Measurements from ENCODE around the gene RTP5. TPM values are rescaled to one million over a fixed set of nuclear protein-coding genes. Genes with fewer than 3 reads are reported as not detected.
A peak's percentile ranks its signal among the peaks of the same experiment; 100 is the strongest.

RTP5 gene
- total and polyA plus RNA-seq, 2 donors, result 0.66 to 3.7 TPM

GRCh38 chr2:241862093-241862492 lies 7.4 kb upstream of the RTP5 start:
- H3K9me3 ChIP-seq (ENCODE audit: control insufficient read depth in 2 of 2, insufficient read depth in 1 of 2, low read length in 1 of 2), result peaks cover 0 to 4% of the 10 kb centered on the region in 2 donors
- no peak overlapping the region for H3K27ac ChIP-seq (ENCODE audit: low read depth in 1 of 2, low read length in 1 of 2)
- no peak for DNase-seq (ENCODE audit: low read depth in 6 of 9, low spot score in 9 of 9)
- no peaks in the 10 kb centered on the region for H3K36me3 ChIP-seq (ENCODE audit: control insufficient read depth in 2 of 2, insufficient read depth in 2 of 2, low read length in 1 of 2)
- peaks cover 0 to 19% of the 10 kb centered on the region in 2 donors for H3K27me3 ChIP-seq (ENCODE audit: control insufficient read depth in 2 of 2, insufficient read depth in 1 of 2, low read length in 1 of 2)
- WGBS, result 91% methylated on average over 8 of the region's 8 CpGs
- no peak overlapping the region for H3K4me3 ChIP-seq (ENCODE audit: low read length in 2 of 2)
- peaks cover 67 to 90% of the 10 kb centered on the region in 2 donors for H3K4me1 ChIP-seq (ENCODE audit: control insufficient read depth in 2 of 2, insufficient read depth in 2 of 2, low read length in 2 of 2)

GRCh38 chr2:241862775-241863535 lies 6.6 kb upstream of the RTP5 start:
- 71% methylated on average over 22 of the region's 22 CpGs for WGBS
- DNase-seq (ENCODE audit: low read depth in 6 of 9, low spot score in 9 of 9), result peak in 1 of 9 donors; percentile 37
- Histone ChIP-seq H3K36me3 (ENCODE audit: control insufficient read depth in 2 of 2, insufficient read depth in 2 of 2, low read length in 1 of 2) (no peaks in the 10 kb centered on the region), H3K27me3 (ENCODE audit: control insufficient read depth in 2 of 2, insufficient read depth in 1 of 2, low read length in 1 of 2) (peaks cover 0 to 19% of the 10 kb centered on the region in 2 donors), H3K4me3 (ENCODE audit: low read length in 2 of 2) (no peak overlapping the region), H3K4me1 (ENCODE audit: control insufficient read depth in 2 of 2, insufficient read depth in 2 of 2, low read length in 2 of 2) (peaks cover 71 to 94% of the 10 kb centered on the region in 2 donors), H3K9me3 (ENCODE audit: control insufficient read depth in 2 of 2, insufficient read depth in 1 of 2, low read length in 1 of 2) (peaks cover 0 to 4% of the 10 kb centered on the region in 2 donors), H3K27ac (ENCODE audit: low read depth in 1 of 2, low read length in 1 of 2) (peak overlapping the region in 1 of 2 donors; percentile 55)

GRCh38 chr2:241863536-241863954 lies 6.0 kb upstream of the RTP5 start:
- Histone ChIP-seq H3K27me3 (ENCODE audit: control insufficient read depth in 2 of 2, insufficient read depth in 1 of 2, low read length in 1 of 2) (peaks cover 0 to 19% of the 10 kb centered on the region in 2 donors), H3K36me3 (ENCODE audit: control insufficient read depth in 2 of 2, insufficient read depth in 2 of 2, low read length in 1 of 2) (no peaks in the 10 kb centered on the region), H3K4me1 (ENCODE audit: control insufficient read depth in 2 of 2, insufficient read depth in 2 of 2, low read length in 2 of 2) (peaks cover 74 to 94% of the 10 kb centered on the region in 2 donors), H3K4me3 (ENCODE audit: low read length in 2 of 2) (no peak overlapping the region), H3K27ac (ENCODE audit: low read depth in 1 of 2, low read length in 1 of 2) (peak overlapping the region; percentile 26 to 55), H3K9me3 (ENCODE audit: control insufficient read depth in 2 of 2, insufficient read depth in 1 of 2, low read length in 1 of 2) (peaks cover 0 to 7% of the 10 kb centered on the region in 2 donors)
- DNase-seq (ENCODE audit: low read depth in 6 of 9, low spot score in 9 of 9), result peak in 1 of 9 donors; percentile 57
- 20% methylated on average over 29 of the region's 29 CpGs for WGBS

GRCh38 chr2:241864168-241864849 lies 5.2 kb upstream of the RTP5 start:
- 76% methylated on average over 2 of the region's 2 CpGs for WGBS
- Histone ChIP-seq H3K4me1 (ENCODE audit: control insufficient read depth in 2 of 2, insufficient read depth in 2 of 2, low read length in 2 of 2) (peaks cover 71 to 95% of the 10 kb centered on the region in 2 donors), H3K4me3 (ENCODE audit: low read length in 2 of 2) (no peak overlapping the region), H3K9me3 (ENCODE audit: control insufficient read depth in 2 of 2, insufficient read depth in 1 of 2, low read length in 1 of 2) (peaks cover 0 to 7% of the 10 kb centered on the region in 2 donors), H3K36me3 (ENCODE audit: control insufficient read depth in 2 of 2, insufficient read depth in 2 of 2, low read length in 1 of 2) (no peaks in the 10 kb centered on the region), H3K27me3 (ENCODE audit: control insufficient read depth in 2 of 2, insufficient read depth in 1 of 2, low read length in 1 of 2) (peaks cover 0 to 19% of the 10 kb centered on the region in 2 donors), H3K27ac (ENCODE audit: low read depth in 1 of 2, low read length in 1 of 2) (peak overlapping the region in 1 of 2 donors; percentile 5)
- peak in 1 of 9 donors; percentile 31 for DNase-seq (ENCODE audit: low read depth in 6 of 9, low spot score in 9 of 9)

- H3K36me3 ChIP-seq (ENCODE audit: control insufficient read depth in 2 of 2, insufficient read depth in 2 of 2, low read length in 1 of 2), result no peaks in the 10 kb centered on the region
- DNase-seq (ENCODE audit: low read depth in 6 of 9, low spot score in 9 of 9), result no peak
- peaks cover 71 to 95% of the 10 kb centered on the region in 2 donors for H3K4me1 ChIP-seq (ENCODE audit: control insufficient read depth in 2 of 2, insufficient read depth in 2 of 2, low read length in 2 of 2)
- no peak overlapping the region for H3K4me3 ChIP-seq (ENCODE audit: low read length in 2 of 2)
- peaks cover 0 to 7% of the 10 kb centered on the region in 2 donors for H3K9me3 ChIP-seq (ENCODE audit: control insufficient read depth in 2 of 2, insufficient read depth in 1 of 2, low read length in 1 of 2)
- no peak overlapping the region for H3K27ac ChIP-seq (ENCODE audit: low read depth in 1 of 2, low read length in 1 of 2)
- peaks cover 0 to 19% of the 10 kb centered on the region in 2 donors for H3K27me3 ChIP-seq (ENCODE audit: control insufficient read depth in 2 of 2, insufficient read depth in 1 of 2, low read length in 1 of 2)
- WGBS, result 96% methylated on average over 5 of the region's 5 CpGs
Observed at GRCh38 chr2:241864850-241865213, 4.7 kb upstream of the RTP5 start.

GRCh38 chr2:241865416-241865956 lies 4.0 kb upstream of the RTP5 start:
- Histone ChIP-seq H3K36me3 (ENCODE audit: control insufficient read depth in 2 of 2, insufficient read depth in 2 of 2, low read length in 1 of 2) (no peaks in the 10 kb centered on the region), H3K27ac (ENCODE audit: low read depth in 1 of 2, low read length in 1 of 2) (peak overlapping the region in 1 of 2 donors; percentile 6), H3K4me1 (ENCODE audit: control insufficient read depth in 2 of 2, insufficient read depth in 2 of 2, low read length in 2 of 2) (peaks cover 72 to 95% of the 10 kb centered on the region in 2 donors), H3K9me3 (ENCODE audit: control insufficient read depth in 2 of 2, insufficient read depth in 1 of 2, low read length in 1 of 2) (peaks cover 0 to 7% of the 10 kb centered on the region in 2 donors), H3K27me3 (ENCODE audit: control insufficient read depth in 2 of 2, insufficient read depth in 1 of 2, low read length in 1 of 2) (peaks cover 0 to 19% of the 10 kb centered on the region in 2 donors), H3K4me3 (ENCODE audit: low read length in 2 of 2) (no peak overlapping the region)
- DNase-seq (ENCODE audit: low read depth in 6 of 9, low spot score in 9 of 9), result peak in 1 of 9 donors; percentile 33
- 89% methylated on average over 3 of the region's 3 CpGs for WGBS

GRCh38 chr2:241865957-241866789 lies 3.4 kb upstream of the RTP5 start:
- 26% methylated on average over 31 of the region's 31 CpGs for WGBS
- peaks cover 0 to 19% of the 10 kb centered on the region in 2 donors for H3K27me3 ChIP-seq (ENCODE audit: control insufficient read depth in 2 of 2, insufficient read depth in 1 of 2, low read length in 1 of 2)

GRCh38 chr2:241866790-241867645 lies 2.5 kb upstream of the RTP5 start:
- H3K27ac ChIP-seq (ENCODE audit: low read depth in 1 of 2, low read length in 1 of 2), result peak overlapping the region; percentile 90 to 97
- 25% methylated on average over 33 of the region's 33 CpGs for WGBS
- DNase-seq (ENCODE audit: low read depth in 6 of 9, low spot score in 9 of 9), result peak in 2 of 9 donors; percentile 46 to 62
- peak overlapping the region; percentile 14 to 15 for H3K4me3 ChIP-seq (ENCODE audit: low read length in 2 of 2)
- H3K9me3 ChIP-seq (ENCODE audit: control insufficient read depth in 2 of 2, insufficient read depth in 1 of 2, low read length in 1 of 2), result peaks cover 0 to 7% of the 10 kb centered on the region in 2 donors
- peaks cover 0 to 19% of the 10 kb centered on the region in 2 donors for H3K27me3 ChIP-seq (ENCODE audit: control insufficient read depth in 2 of 2, insufficient read depth in 1 of 2, low read length in 1 of 2)
- no peaks in the 10 kb centered on the region for H3K36me3 ChIP-seq (ENCODE audit: control insufficient read depth in 2 of 2, insufficient read depth in 2 of 2, low read length in 1 of 2)
- peaks cover 76 to 96% of the 10 kb centered on the region in 2 donors for H3K4me1 ChIP-seq (ENCODE audit: control insufficient read depth in 2 of 2, insufficient read depth in 2 of 2, low read length in 2 of 2)

More at GRCh38 chr2:241865957-241866789, 3.4 kb upstream of the RTP5 start:
- H3K4me1 ChIP-seq (ENCODE audit: control insufficient read depth in 2 of 2, insufficient read depth in 2 of 2, low read length in 2 of 2), result peaks cover 74 to 95% of the 10 kb centered on the region in 2 donors
- H3K4me3 ChIP-seq (ENCODE audit: low read length in 2 of 2), result peak overlapping the region; percentile 14 to 15
- peaks cover 0 to 7% of the 10 kb centered on the region in 2 donors for H3K9me3 ChIP-seq (ENCODE audit: control insufficient read depth in 2 of 2, insufficient read depth in 1 of 2, low read length in 1 of 2)
- H3K27ac ChIP-seq (ENCODE audit: low read depth in 1 of 2, low read length in 1 of 2), result peak overlapping the region; percentile 68 to 97
- DNase-seq (ENCODE audit: low read depth in 6 of 9, low spot score in 9 of 9), result peak in 2 of 9 donors; percentile 51 to 64
- no peaks in the 10 kb centered on the region for H3K36me3 ChIP-seq (ENCODE audit: control insufficient read depth in 2 of 2, insufficient read depth in 2 of 2, low read length in 1 of 2)

Measured in thymus (tissue), 11 donors.